OCI-LY7 (cell line): ENCODE measurements around the gene ARRB1. TPM values are rescaled to one million over a fixed set of nuclear protein-coding genes. Genes with fewer than 3 reads are reported as not detected.

Source experiments
- BruUV-seq: library from RNA; stranded (reverse); fragments of 400-500 nt; replicated peaks from 2 replicates; lab custom pipeline; 2021; lab: Mats Ljungman, UMichigan
- CTCF ChIA-PET: fragments of 300-600 bp; sonication (Branson Sonifier 250); formaldehyde crosslinking; loops from one replicate; lab custom pipeline; 2022; ENCODE audit warnings: antibody characterized with exemption; ENCODE audit not compliant: unreplicated experiment; lab: Charles Lee
- POLR2A ChIA-PET: fragments of 300-600 bp; sonication (Branson Sonifier 250); formaldehyde crosslinking; loops from one replicate; lab custom pipeline; 2022; ENCODE audit warnings: antibody characterized with exemption; lab: Charles Lee
- DNase-seq: peaks from one replicate; pipeline ENCODE4 v3.0.0-alpha.2; 2015; ENCODE audit warnings: low spot score
- H2AFZ ChIP-seq: fragments of 200-600 bp; sonication (generic), shearing (Covaris generic); 2 replicates; pipeline ENCODE4 v1.6.1; 2014; ENCODE audit warnings: mild to moderate bottlenecking, antibody characterized with exemption, low read length, moderate library complexity
- H3K27ac ChIP-seq: fragments of 200-600 bp; sonication (generic); 2 replicates; pipeline ENCODE4 v1.5.1; 2014; ENCODE audit warnings: mixed run types, low read depth, mild to moderate bottlenecking, moderate library complexity, low read length, inconsistent platforms; ENCODE audit not compliant: poor library complexity, severe bottlenecking
- H3K36me3 ChIP-seq: fragments of 200-600 bp; sonication (generic); 2 replicates; pipeline ENCODE4 v1.6.1; 2014; ENCODE audit warnings: mild to moderate bottlenecking, antibody characterized with exemption, low read length, moderate library complexity, mixed read lengths; ENCODE audit not compliant: insufficient read depth
- H3K4me1 ChIP-seq: fragments of 200-600 bp; sonication (generic); 2 replicates; pipeline ENCODE4 v1.5.1; 2014; ENCODE audit warnings: mild to moderate bottlenecking, low read length; ENCODE audit not compliant: insufficient read depth, poor library complexity, severe bottlenecking
- H3K4me2 ChIP-seq: fragments of 200-600 bp; sonication (generic); 2 replicates; pipeline ENCODE4 v1.6.1; 2014; ENCODE audit warnings: mild to moderate bottlenecking, low read length
- H3K4me3 ChIP-seq: fragments of 200-600 bp; sonication (generic); 2 replicates; pipeline ENCODE4 v1.5.1; 2014; ENCODE audit warnings: mild to moderate bottlenecking, low read depth, low read length; ENCODE audit not compliant: poor library complexity, severe bottlenecking
- H3K79me2 ChIP-seq: fragments of 200-600 bp; sonication (generic); 2 replicates; pipeline ENCODE4 v1.6.1; 2016; ENCODE audit warnings: low read depth, mild to moderate bottlenecking, low read length, moderate library complexity, mixed read lengths; ENCODE audit not compliant: insufficient read depth
- H3K9me2 ChIP-seq: fragments of 200-600 bp; sonication (generic); 2 replicates; pipeline ENCODE4 v1.6.1; 2016; ENCODE audit warnings: mild to moderate bottlenecking, low read length, mixed read lengths; ENCODE audit not compliant: insufficient read depth
- H3K9me3 ChIP-seq: fragments of 200-600 bp; sonication (generic); 2 replicates; pipeline ENCODE4 v1.6.1; 2014; ENCODE audit warnings: mild to moderate bottlenecking, mixed run types, low read length, mixed read lengths
- H4K20me1 ChIP-seq: fragments of 200-600 bp; sonication (generic); 2 replicates; pipeline ENCODE4 v1.6.1; 2014; ENCODE audit warnings: mild to moderate bottlenecking, antibody characterized with exemption, low read length, moderate library complexity, mixed read lengths; ENCODE audit not compliant: insufficient read depth
- CTCF ChIP-seq: fragments of 200-600 bp; sonication (generic); conservative IDR thresholded peaks from 2 replicates; pipeline ENCODE4 v1.5.1; 2014; ENCODE audit warnings: mild to moderate bottlenecking, antibody characterized with exemption, low read length, moderate library complexity, mixed read lengths
- EZH2phosphoT487 ChIP-seq: fragments of 200-600 bp; sonication (generic); IDR thresholded peaks from 2 replicates; pipeline ENCODE4 v1.6.1; 2018; ENCODE audit warnings: low read depth, borderline replicate concordance, mild to moderate bottlenecking, mixed run types, antibody characterized with exemption, low read length, moderate library complexity, mixed read lengths
- intact Hi-C: fragments of 100-400 bp; cut with micrococcal nuclease; formaldehyde crosslinking; loops from one replicate; pipeline ENCODE4 v1.10.0; 2022; ENCODE audit not compliant: unreplicated experiment
- total RNA-seq, 2 experiments: library from RNA; depleted of rRNA in 1 of 2; stranded (reverse); fragments of >200 nt in 1 of 2; shearing (Covaris generic) in 1 of 2; gene quantifications; 2 replicates each; pipeline ENCODE4 v1.2.3, GENCODE V29; 2014 to 2022

Gene ARRB1
- total RNA-seq, 2 experiments from 2014 or later, result not detected

- no TSS peak for BruUV-seq
- intact Hi-C loops, result no loop called here
- Histone ChIP-seq H3K9me2 (no peaks in the 10 kb centered on the region), H3K27ac (no peak overlapping the region), H4K20me1 (no peaks in the 10 kb centered on the region), H3K4me2 (no peak overlapping the region), H2AFZ (no peak overlapping the region), H3K9me3 (no peaks in the 10 kb centered on the region), H3K79me2 (no peaks in the 10 kb centered on the region), H3K4me3 (no peak overlapping the region), H3K4me1 (no peaks in the 10 kb centered on the region), H3K36me3 (no peaks in the 10 kb centered on the region)
- TF ChIP-seq CTCF (no peak), EZH2phosphoT487 (no peak)
- POLR2A ChIA-PET, result no interaction called here
- CTCF ChIA-PET, result no interaction called here
- no peak for DNase-seq
Measured at GRCh38 chr11:75285776-75286360, 65.6 kb downstream of the ARRB1 start.

DNA sequence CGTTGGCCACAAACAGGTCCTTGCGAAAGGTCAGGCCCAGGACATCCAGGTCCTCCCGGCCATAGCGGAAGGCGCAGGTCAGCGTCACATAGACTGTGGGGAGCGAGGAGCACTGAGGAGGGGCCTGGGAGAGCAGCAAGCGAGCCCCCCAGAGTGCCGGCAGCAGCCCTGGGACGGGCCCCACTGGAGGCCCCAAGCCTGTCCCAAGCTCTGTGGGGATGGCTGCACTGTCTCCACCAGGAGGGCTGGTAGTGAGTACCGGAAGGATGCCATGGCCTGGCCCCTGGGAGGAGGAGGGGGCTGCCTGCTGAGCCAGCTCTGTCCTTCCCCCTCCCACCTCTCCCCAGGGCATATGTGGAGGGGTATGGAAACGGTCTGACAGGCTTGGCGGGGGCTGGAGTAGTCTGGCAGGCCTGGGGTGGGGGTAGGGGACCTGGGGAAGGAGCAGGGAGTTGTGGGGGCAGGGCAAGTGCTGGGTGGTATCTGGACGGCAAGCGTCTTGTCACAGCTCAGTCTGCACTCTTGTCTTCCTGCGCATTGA, 68.0 kb downstream of the ARRB1 start:
- Histone ChIP-seq H3K4me2 (no peak overlapping the region), H3K79me2 (no peaks in the 10 kb centered on the region), H3K27ac (no peak overlapping the region), H2AFZ (no peak overlapping the region), H4K20me1 (no peaks in the 10 kb centered on the region), H3K9me2 (no peaks in the 10 kb centered on the region), H3K4me1 (no peaks in the 10 kb centered on the region), H3K36me3 (no peaks in the 10 kb centered on the region), H3K9me3 (no peaks in the 10 kb centered on the region), H3K4me3 (no peak overlapping the region)
- no peak for TF ChIP-seq CTCF
- TF ChIP-seq EZH2phosphoT487, result no peak
- DNase-seq, result no peak
- BruUV-seq, result no TSS peak
- POLR2A ChIA-PET, result no interaction called here
- CTCF ChIA-PET, result no interaction called here
- intact Hi-C loops, result loop anchor here (5.0 kb wide), 1 partner anchor 254 kb away; no protein-coding TSS in a partner anchor

GRCh38 chr11:75281469-75282095, 69.9 kb downstream of the ARRB1 start:
- Histone ChIP-seq H2AFZ (no peak overlapping the region), H3K4me3 (no peak overlapping the region), H3K4me1 (no peaks in the 10 kb centered on the region), H3K9me2 (no peaks in the 10 kb centered on the region), H3K4me2 (no peak overlapping the region), H3K36me3 (no peaks in the 10 kb centered on the region), H4K20me1 (no peaks in the 10 kb centered on the region), H3K27ac (no peak overlapping the region), H3K79me2 (no peaks in the 10 kb centered on the region), H3K9me3 (no peaks in the 10 kb centered on the region)
- no peak for TF ChIP-seq EZH2phosphoT487
- TF ChIP-seq CTCF, result no peak
- CTCF ChIA-PET, result interaction anchor here (2.1 kb wide), 1 partner anchor 104 kb away, joined by 10 read pairs; no protein-coding TSS in a partner anchor
- intact Hi-C loops, result loop anchor here (5.0 kb wide), 1 partner anchor 256 kb away; no protein-coding TSS in a partner anchor
- BruUV-seq, result no TSS peak
- POLR2A ChIA-PET, result no interaction called here
- DNase-seq, result no peak
